ENCODE measurements around the gene NUP153. TPM values are rescaled to one million over a fixed set of nuclear protein-coding genes. Genes with fewer than 3 reads are reported as not detected.

Gene NUP153
- total and polyA plus RNA-seq, 2 donors (not counting 1 experiment from before 2014, with no cell fraction given) = 17.9 to 70.5 TPM

GRCh38 chr6:17656092-17656491, 50.6 kb downstream of the NUP153 start:
- CTCF ChIA-PET = interaction anchor here (2.0 kb wide), 1 partner anchor 149 kb away, joined by 4 read pairs; no protein-coding TSS in a partner anchor

More at GRCh38 chr6:17656092-17656491, 50.6 kb downstream of the NUP153 start:
- no peak overlapping the region for H3K27ac Mint-ChIP-seq
- Histone ChIP-seq H2AFZ (ENCODE audit: insufficient read depth, low read depth, low read length, poor library complexity, severe bottlenecking) (no peak overlapping the region), H4K20me1 (ENCODE audit: control insufficient read depth, insufficient read depth, low read length, poor library complexity, severe bottlenecking) (peaks cover 23% of the 10 kb centered on the region), H3K4me2 (replicated peaks; ENCODE audit: low read depth, low read length, poor library complexity, severe bottlenecking) (no peak overlapping the region), H3K27ac (ENCODE audit: low read length in 2 of 2) (no peak overlapping the region), H3K9me3 (ENCODE audit: control extremely low read depth in 1 of 3, control insufficient read depth in 2 of 3, insufficient read depth in 1 of 3, low read length in 2 of 3) (no peaks in the 10 kb centered on the region), H3K9ac (ENCODE audit: low read length) (no peak overlapping the region), H3K79me2 (ENCODE audit: control insufficient read depth, insufficient read depth, low read length) (peaks cover 26% of the 10 kb centered on the region), H3K4me1 (ENCODE audit: control insufficient read depth in 2 of 2, insufficient read depth in 2 of 2, low read length in 2 of 2) (no peaks in the 10 kb centered on the region), H3K4me3 (ENCODE audit: control extremely low read depth in 1 of 5, extremely low read depth in 1 of 5, insufficient read depth in 1 of 5, low read depth in 2 of 5, low read length in 4 of 5) (no peak overlapping the region), H3K27me3 (replicated peaks in 1 of 4; ENCODE audit: control extremely low read depth in 1 of 4, control insufficient read depth in 3 of 4, insufficient read depth in 4 of 4, low read length in 3 of 4) (no peaks in the 10 kb centered on the region), H3K36me3 (replicated peaks in 1 of 2; ENCODE audit: control extremely low read depth in 1 of 2, control insufficient read depth in 1 of 2, extremely low read depth in 1 of 2, insufficient read depth in 2 of 2, low read length in 1 of 2) (peaks cover 1 to 64% of the 10 kb centered on the region in 2 experiments)
- no peaks in the 10 kb centered on the region for H3K27me3 Mint-ChIP-seq
- TF ChIP-seq EZH2 (IDR thresholded peaks at IDR 0.05; ENCODE audit: borderline replicate concordance, insufficient read depth, low read depth, low read length, poor library complexity, severe bottlenecking) (no peak), CTCF (IDR thresholded peaks at IDR 0.05) (no peak)
- DNase-seq (no peak), ATAC-seq (ENCODE audit: low read depth) (no peak)
- no peak overlapping the region for H3K4me3 Mint-ChIP-seq
- intact Hi-C loops (cut with micrococcal nuclease) = no loop called here
- no CpG with 5 or more reads among the region's 1 CpG for WGBS (ENCODE audit: insufficient coverage)
- POLR2A ChIA-PET = no interaction called here
- H3K9me3 Mint-ChIP-seq (ENCODE audit: insufficient read depth) = no peaks in the 10 kb centered on the region
- H3K4me1 Mint-ChIP-seq = no peaks in the 10 kb centered on the region
